Measurements from ENCODE around the gene CRKL. TPM values are rescaled to one million over a fixed set of nuclear protein-coding genes. Genes with fewer than 3 reads are reported as not detected.

Gene CRKL
- total and polyA plus RNA-seq, 12 donors, result 19.2 to 76.9 (median 54.4) TPM

DNA sequence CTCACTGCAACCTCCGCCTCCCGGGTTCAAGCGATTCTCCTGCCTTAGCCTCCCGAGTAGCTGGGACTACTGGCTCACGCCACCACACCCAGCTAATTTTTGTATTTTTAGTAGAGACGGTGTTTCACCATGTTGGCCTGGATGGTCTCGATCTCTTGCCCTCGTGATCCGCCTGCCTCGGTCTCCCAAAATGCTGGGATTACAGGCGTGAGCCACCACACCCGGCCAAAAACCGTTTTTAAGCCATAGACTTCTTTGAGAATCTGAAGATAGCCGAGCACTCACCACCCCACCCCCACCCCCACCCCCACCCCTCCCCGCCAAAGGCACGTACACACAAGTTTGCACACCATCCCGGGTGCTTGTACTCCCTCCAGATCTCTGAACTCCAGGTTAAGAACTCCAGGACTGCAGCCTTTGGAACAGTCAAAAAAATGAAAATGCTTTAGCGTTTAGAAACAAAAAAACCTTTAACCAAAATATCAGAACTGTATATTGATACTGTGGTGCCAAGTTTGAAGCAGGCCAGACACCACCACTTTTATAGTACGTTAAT is 1.5 kb downstream of the CRKL start:
- 1 to 2% methylated on average over 19 of the region's 19 CpGs for WGBS, 2 donors
- H3K27me3 ChIP-seq, result no peaks in the 10 kb centered on the region
- ATAC-seq, result no peak
- H3K4me1 ChIP-seq, result peaks cover 6 to 51% (median 46%) of the 10 kb centered on the region in 9 donors
- intact Hi-C loops (cut with DNase I), result loop anchor here in 6 of 10 donors (5.0 to 10.0 kb wide), 6 partner anchors 46 to 96 kb away; partner anchors contain the start of genes LZTR1 (in 3 of the 6), AIFM3 (in 1 of the 6), P2RX6 (in 1 of the 6) and THAP7 (in 1 of the 6)
- no peaks in the 10 kb centered on the region for H3K36me3 ChIP-seq
- H3K27ac ChIP-seq, result peak overlapping the region in 7 of 10 donors; percentile 89 to 99 (median 96)
- TF ChIP-seq, protein P1, sequence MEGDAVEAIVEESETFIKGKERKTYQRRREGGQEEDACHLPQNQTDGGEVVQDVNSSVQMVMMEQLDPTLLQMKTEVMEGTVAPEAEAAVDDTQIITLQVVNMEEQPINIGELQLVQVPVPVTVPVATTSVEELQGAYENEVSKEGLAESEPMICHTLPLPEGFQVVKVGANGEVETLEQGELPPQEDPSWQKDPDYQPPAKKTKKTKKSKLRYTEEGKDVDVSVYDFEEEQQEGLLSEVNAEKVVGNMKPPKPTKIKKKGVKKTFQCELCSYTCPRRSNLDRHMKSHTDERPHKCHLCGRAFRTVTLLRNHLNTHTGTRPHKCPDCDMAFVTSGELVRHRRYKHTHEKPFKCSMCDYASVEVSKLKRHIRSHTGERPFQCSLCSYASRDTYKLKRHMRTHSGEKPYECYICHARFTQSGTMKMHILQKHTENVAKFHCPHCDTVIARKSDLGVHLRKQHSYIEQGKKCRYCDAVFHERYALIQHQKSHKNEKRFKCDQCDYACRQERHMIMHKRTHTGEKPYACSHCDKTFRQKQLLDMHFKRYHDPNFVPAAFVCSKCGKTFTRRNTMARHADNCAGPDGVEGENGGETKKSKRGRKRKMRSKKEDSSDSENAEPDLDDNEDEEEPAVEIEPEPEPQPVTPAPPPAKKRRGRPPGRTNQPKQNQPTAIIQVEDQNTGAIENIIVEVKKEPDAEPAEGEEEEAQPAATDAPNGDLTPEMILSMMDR (IDR thresholded peaks at IDR 0.05), result no peak
- DNase-seq, result no peak
- peak overlapping the region; percentile 66 to 99 (median 90) for H3K4me3 ChIP-seq
- H3K9me3 ChIP-seq, result no peaks in the 10 kb centered on the region

GRCh38 chr22:20919718-20920117 is 2.5 kb downstream of the CRKL start:
- Histone ChIP-seq H3K4me3 (peak overlapping the region in 9 of 10 donors; percentile 66 to 99 (median 93)), H3K36me3 (peaks cover 0 to 9% (median 0%) of the 10 kb centered on the region in 9 donors), H3K27ac (peak overlapping the region in 2 of 10 donors; percentile 10 to 27), H3K9me3 (no peaks in the 10 kb centered on the region), H3K4me1 (peaks cover 6 to 61% (median 51%) of the 10 kb centered on the region in 9 donors), H3K27me3 (no peaks in the 10 kb centered on the region)
- intact Hi-C loops (cut with DNase I), result loop anchor here in 7 of 10 donors (5.0 to 10.0 kb wide), 8 partner anchors 38 to 95 kb away; partner anchors contain the start of genes LZTR1 (in 3 of the 7), AIFM3 (in 1 of the 7), P2RX6 (in 1 of the 7) and PI4KA (in 1 of the 7)
- no peak for DNase-seq
- ATAC-seq, result no peak
- WGBS, 2 donors, result 7 to 14% methylated on average over 4 of the region's 4 CpGs
- TF ChIP-seq, protein P1 (IDR thresholded peaks at IDR 0.05), result no peak

DNA sequence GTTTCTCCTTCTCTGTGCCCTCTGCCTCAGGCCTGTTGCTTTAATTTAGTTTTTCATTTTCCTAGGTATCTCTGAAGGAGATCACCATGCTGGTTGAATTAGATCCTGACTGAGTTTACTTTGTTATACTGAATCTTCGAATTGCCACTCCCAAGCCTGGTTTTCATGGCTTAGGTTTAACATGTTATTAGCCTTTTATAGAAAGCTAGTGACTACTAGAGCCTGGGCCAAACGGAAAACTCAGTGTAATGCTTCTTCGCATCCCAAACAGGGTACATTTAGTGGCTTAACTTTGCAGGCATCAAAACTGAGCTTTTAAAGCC is 3.6 kb downstream of the CRKL start:
- intact Hi-C loops (cut with DNase I), result loop anchor here in 2 of 10 donors (5.0 to 10.0 kb wide), 2 partner anchors 36 to 66 kb away; partner anchors contain the start of genes PI4KA (in 1 of the 2) and SNAP29 (in 1 of the 2)
- WGBS, 2 donors, result 50% methylated on average over 3 of the region's 3 CpGs
- TF ChIP-seq, protein P1 (IDR thresholded peaks at IDR 0.05), result no peak

GRCh38 chr22:20922141-20922751 is 5.0 kb downstream of the CRKL start:
- TF ChIP-seq, protein P1 (IDR thresholded peaks at IDR 0.05), result no peak
- Histone ChIP-seq H3K36me3 (peaks cover 0 to 17% (median 0%) of the 10 kb centered on the region in 9 donors), H3K4me1 (peaks cover 6 to 77% (median 54%) of the 10 kb centered on the region in 9 donors), H3K27ac (no peak overlapping the region), H3K27me3 (no peaks in the 10 kb centered on the region), H3K9me3 (no peaks in the 10 kb centered on the region), H3K4me3 (no peak overlapping the region)
- DNase-seq, result no peak
- intact Hi-C loops (cut with DNase I), result loop anchor here in 2 of 10 donors (5.0 to 10.0 kb wide), 2 partner anchors 35 to 67 kb away; partner anchors contain the start of genes PI4KA (in 1 of the 2) and SNAP29 (in 1 of the 2)
- ATAC-seq, result no peak
- WGBS, 2 donors, result 76 to 90% methylated on average over 3 of the region's 3 CpGs

More for the DNA sequence above, 3.6 kb downstream of the CRKL start:
- Histone ChIP-seq H3K4me1 (peaks cover 6 to 69% (median 55%) of the 10 kb centered on the region in 9 donors), H3K36me3 (peaks cover 0 to 17% (median 0%) of the 10 kb centered on the region in 9 donors), H3K4me3 (peak overlapping the region in 7 of 10 donors; percentile 77 to 99 (median 96)), H3K9me3 (no peaks in the 10 kb centered on the region), H3K27ac (peak overlapping the region in 3 of 10 donors; percentile 18 to 27 (median 26)), H3K27me3 (no peaks in the 10 kb centered on the region)
- DNase-seq, result no peak
- no peak for ATAC-seq
